ENCODE data around the gene CIAO3.
"Not testable (repeated sequence)": the region's sequence is repeated elsewhere in the genome, so short reads cannot be mapped to it uniquely, and the experiment has no call there.

The CIAO3 gene

GRCh38 chr16:759110-759910, 18.5 kb upstream of the CIAO3 start:
- DNase-seq: no peak

GRCh38 chr16:756428-756827, 15.6 kb upstream of the CIAO3 start:
- no peak for DNase-seq

GRCh38 chr16:754656-755055, 13.9 kb upstream of the CIAO3 start:
- DNase-seq: no peak

GRCh38 chr16:754121-754607, 13.4 kb upstream of the CIAO3 start:
- DNase-seq: not testable (repeated sequence)

GRCh38 chr16:752007-752312, 11.2 kb upstream of the CIAO3 start:
- DNase-seq: no peak

- DNase-seq: no peak
Measured at GRCh38 chr16:751152-752006, 10.6 kb upstream of the CIAO3 start.

GRCh38 chr16:750485-750884, 9.7 kb upstream of the CIAO3 start:
- DNase-seq: no peak

- no peak for DNase-seq
Measured at GRCh38 chr16:749010-749409, 8.2 kb upstream of the CIAO3 start.

- DNase-seq: no peak
Measured at GRCh38 chr16:747978-748746, 7.4 kb upstream of the CIAO3 start.

GRCh38 chr16:746637-747036, 5.8 kb upstream of the CIAO3 start:
- no peak for DNase-seq

- DNase-seq: no peak
Measured at GRCh38 chr16:745739-746138, 4.9 kb upstream of the CIAO3 start.

GRCh38 chr16:743794-744500, 3.1 kb upstream of the CIAO3 start:
- no peak for DNase-seq

GRCh38 chr16:742894-743293, 2.1 kb upstream of the CIAO3 start:
- DNase-seq: not testable (repeated sequence)

- DNase-seq: no peak
Measured at GRCh38 chr16:741986-742629, 1.3 kb upstream of the CIAO3 start.

- DNase-seq: no peak
Measured at GRCh38 chr16:740459-740763, 386 bp downstream of the CIAO3 start.

GRCh38 chr16:739560-740458, 988 bp downstream of the CIAO3 start:
- DNase-seq: no peak

GRCh38 chr16:736936-737481, 3.8 kb downstream of the CIAO3 start:
- no peak for DNase-seq

GRCh38 chr16:735982-736453, 4.8 kb downstream of the CIAO3 start:
- DNase-seq: peak; percentile 62

GRCh38 chr16:734981-735881, 5.6 kb downstream of the CIAO3 start:
- no peak for DNase-seq
